Stimulated activated CD4-positive, alpha-beta T cell treated with anti-CD3 and anti-CD28 coated beads, Interleukin-2, amount 100 ng/mL, for 4 hours (primary cell): ENCODE results near the gene SMG6.

Source experiments
- DNase-seq: peaks from one replicate; pipeline ENCODE4 v3.0.0-alpha.2; 2020; ENCODE audit warnings: low read depth

Gene SMG6

DNA sequence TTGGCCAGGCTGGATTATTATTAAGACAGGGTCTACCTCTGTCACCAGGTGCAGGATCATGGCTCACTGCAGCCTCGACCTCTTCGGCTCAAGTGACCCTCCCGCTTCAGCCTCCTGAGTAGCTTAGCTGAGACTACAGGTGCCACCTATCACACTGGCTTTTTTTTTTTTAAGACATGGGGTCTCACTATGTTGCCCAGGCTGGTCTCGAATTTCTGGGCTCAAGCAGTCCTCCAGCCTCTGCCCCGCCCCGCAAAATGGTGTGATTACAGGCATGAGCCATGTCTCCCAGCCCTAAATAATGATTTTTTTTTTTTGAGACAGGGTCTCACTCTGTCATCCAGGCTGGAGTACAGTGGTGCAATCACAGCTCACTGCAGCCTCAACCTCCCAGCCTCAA lies 256.0 kb downstream of the SMG6 start:
- no peak for DNase-seq

- DNase-seq: no peak
These were observed 259.2 kb downstream of the SMG6 start for GRCh38 chr17:2044263-2044894.

DNA sequence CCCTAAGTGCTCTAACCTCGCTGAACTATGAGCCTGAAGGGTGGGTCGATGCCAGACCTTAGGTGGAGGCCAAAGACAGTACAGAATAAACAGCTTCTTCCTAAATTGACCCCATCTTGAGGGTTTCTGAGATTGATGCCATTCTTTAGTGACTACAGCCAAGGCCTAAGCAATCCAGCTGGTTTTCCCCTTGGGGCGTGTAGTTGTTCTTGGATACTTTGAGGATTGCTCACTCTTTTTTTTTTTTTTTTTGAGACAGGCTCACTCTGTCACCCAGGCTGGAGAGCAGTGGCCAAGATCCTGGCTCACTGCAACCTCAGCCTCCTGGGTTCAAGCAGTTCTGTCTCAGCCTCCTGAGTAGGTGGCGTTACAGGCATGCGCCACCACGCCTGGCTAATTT lies 259.8 kb downstream of the SMG6 start:
- DNase-seq: no peak

GRCh38 chr17:2042933-2043332 lies 260.7 kb downstream of the SMG6 start:
- DNase-seq: no peak

GRCh38 chr17:2042390-2042847 lies 261.2 kb downstream of the SMG6 start:
- no peak for DNase-seq

DNA sequence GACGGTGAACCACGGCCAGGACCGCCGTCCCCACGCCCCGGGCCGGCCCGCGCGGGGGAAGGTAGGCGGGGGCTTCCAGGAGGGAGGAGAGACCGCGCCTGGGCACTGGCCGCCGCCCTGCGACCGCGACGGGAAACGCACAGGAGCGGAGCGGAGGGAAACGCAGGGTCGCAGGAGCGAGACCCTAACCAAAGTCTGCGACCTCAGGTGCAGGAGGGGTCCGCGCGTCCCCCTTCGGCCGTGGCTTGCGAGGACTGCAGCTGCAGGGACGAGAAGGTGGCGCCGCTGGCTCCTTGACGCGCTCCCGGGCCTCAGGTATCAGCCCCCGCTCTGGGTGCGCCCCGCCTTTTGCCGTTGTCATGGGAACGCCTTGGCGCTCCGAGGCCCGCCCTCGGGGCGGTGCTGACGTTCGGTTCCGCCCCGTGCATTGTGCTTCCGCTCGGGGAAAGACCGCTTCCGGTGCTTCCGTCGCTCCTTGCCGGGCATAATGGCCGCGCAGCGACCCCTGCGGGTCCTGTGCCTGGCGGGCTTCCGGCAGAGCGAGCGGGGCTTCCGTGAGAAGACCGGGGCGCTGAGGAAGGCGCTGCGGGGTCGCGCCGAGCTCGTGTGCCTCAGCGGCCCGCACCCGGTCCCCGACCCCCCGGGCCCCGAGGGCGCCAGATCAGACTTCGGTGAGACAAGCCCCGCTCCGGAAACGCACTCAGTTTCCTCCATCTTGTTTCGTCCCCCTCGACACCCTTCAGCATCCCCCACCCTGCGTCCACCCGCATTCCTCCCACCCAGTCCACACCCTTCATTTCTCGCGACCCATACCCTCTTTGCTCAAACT lies 261.8 kb downstream of the SMG6 start, which contains the start of gene OVCA2:
Gene OVCA2 (plus strand): TSS at position 462 of the 829 bp plus-strand sequence. CDS start 26 bp downstream, at position 488.
- DNase-seq: peak; percentile 97

DNA sequence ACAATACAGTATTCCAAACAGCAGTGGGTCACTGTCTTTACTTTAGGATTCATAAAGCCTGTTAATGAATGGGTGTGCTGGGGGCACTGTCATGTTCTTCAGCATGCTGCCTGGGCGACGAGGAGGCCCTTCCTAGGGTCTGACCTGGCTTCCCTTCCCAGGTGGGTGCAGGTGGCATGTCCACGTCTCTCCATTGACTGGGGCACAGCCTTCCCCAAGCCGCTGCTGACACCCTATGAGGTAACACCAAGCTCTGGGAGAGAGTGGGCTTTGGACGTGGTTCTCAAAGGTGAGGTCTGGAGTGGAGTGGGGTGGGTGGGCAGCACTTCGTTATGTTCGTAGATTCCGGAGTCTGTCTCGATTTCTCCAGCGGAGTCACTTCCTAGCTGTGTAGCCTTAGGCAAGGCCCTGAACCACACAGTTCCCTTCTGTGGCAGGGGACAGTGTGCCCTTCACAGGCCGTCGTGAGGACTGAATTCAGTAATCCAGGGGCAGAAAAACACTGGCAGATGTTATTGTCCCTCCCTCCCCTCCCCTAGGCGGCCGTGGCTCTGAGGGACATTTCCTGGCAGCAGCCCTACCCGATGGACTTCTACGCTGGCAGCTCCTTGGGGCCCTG lies 262.5 kb downstream of the SMG6 start:
- no peak for DNase-seq

GRCh38 chr17:2040219-2040827 lies 263.3 kb downstream of the SMG6 start:
- no peak for DNase-seq

GRCh38 chr17:2037155-2037554 lies 266.4 kb downstream of the SMG6 start:
- no peak for DNase-seq

- no peak for DNase-seq
These were observed 267.8 kb downstream of the SMG6 start for GRCh38 chr17:2035541-2036488.

- DNase-seq: no peak
These were observed 268.6 kb downstream of the SMG6 start for GRCh38 chr17:2034806-2035540.

DNA sequence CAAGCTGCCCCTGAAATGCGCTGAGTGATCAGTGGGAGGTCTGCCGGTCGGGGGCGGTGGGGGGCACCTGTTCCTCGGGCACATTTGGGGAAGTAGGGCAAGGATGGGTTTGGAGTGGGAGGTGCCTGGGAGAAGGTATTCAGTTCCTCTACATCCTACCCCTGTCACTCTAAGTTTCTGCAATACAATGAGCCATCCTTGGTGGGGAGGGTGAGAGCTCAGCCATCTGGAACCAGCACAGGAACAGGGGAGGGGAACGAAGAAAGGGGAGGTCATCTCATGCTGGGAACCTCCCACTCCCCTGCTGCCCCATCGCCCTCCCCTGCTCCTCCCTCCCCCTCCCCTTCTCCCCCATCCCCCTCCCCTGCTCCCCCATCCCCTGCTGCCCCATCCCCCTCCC lies 269.4 kb downstream of the SMG6 start:
- DNase-seq: no peak

- DNase-seq: no peak
These were observed 270.4 kb downstream of the SMG6 start for GRCh38 chr17:2033153-2033552.

DNA sequence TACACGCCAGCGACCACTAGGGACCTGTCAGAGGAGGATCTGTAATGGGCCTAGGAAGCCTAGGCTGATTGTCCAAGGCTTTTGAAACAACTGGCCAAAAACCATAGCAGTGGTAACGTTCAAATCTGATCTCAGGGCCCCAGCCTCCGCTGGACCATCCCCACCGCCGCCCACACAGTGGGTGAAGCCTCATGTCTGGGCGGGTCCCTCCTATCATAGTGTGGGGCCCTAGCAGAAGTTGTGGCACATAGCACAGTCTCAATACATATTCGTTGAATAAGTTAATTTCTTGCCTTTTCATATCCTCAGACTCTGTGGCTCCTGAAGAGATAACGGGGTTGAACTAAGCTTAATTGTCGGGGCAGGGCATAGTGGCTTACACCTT lies 272.8 kb downstream of the SMG6 start:
- DNase-seq: no peak

DNA sequence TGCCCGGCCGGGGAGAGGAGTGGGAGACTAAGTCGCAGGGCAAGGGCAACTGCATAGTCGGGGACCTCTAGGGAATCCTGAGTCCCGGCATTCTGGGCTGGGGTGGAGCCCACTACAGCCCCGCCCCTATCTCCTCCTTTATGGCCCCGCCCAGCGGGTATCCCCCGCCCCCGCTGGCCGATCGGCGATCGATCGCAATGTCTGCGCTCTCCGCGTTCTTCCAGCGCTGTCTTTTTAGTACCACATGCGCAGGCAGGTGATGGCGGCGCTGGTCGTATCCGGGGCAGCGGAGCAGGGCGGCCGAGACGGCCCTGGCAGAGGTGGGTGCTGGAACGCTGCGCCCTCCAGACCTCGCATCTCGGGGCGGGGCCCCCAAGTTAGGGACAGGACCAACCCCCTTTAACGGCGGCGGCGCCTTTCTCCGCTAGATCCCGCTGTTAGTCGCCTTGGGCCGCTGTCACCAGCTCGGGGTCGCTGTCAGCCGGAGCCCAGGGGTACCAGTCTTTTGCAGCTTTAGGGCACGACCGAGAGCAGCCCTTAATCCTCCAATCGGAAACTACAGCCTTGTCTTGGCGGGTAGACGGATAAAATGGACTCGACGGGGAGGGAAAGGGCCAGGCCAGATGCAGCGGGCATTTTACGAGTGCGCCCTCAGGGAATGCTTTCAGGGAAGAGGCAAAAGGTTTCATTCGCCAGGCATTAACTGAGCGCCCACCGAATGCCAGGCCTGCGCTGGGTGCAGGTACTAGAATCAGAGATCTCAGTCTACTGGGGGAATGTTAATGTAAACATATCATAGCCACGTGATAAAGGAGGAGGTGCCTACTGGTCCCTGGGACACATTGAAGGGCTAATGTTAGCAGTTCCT lies 273.4 kb downstream of the SMG6 start, which contains the start of gene DPH1:
Gene DPH1 (plus strand): TSS at position 243 of the 868 bp plus-strand sequence. CDS start 17 bp downstream, at position 260.
- DNase-seq: peak; percentile 79

GRCh38 chr17:2028737-2029136 lies 274.8 kb downstream of the SMG6 start:
- no peak for DNase-seq

GRCh38 chr17:2028234-2028614 lies 275.4 kb downstream of the SMG6 start:
- no peak for DNase-seq

- DNase-seq: no peak
These were observed 275.9 kb downstream of the SMG6 start for GRCh38 chr17:2027528-2028233.
